GM10847 (cell line): ENCODE results near the gene IGSF1.

ENCODE experiments used
- POLR2A ChIP-seq: IDR thresholded peaks from 2 replicates; pipeline ENCODE4 v1.6.1; 2011; ENCODE audit not compliant: insufficient read length; ENCODE audit errors: extremely low read depth

Gene IGSF1

DNA sequence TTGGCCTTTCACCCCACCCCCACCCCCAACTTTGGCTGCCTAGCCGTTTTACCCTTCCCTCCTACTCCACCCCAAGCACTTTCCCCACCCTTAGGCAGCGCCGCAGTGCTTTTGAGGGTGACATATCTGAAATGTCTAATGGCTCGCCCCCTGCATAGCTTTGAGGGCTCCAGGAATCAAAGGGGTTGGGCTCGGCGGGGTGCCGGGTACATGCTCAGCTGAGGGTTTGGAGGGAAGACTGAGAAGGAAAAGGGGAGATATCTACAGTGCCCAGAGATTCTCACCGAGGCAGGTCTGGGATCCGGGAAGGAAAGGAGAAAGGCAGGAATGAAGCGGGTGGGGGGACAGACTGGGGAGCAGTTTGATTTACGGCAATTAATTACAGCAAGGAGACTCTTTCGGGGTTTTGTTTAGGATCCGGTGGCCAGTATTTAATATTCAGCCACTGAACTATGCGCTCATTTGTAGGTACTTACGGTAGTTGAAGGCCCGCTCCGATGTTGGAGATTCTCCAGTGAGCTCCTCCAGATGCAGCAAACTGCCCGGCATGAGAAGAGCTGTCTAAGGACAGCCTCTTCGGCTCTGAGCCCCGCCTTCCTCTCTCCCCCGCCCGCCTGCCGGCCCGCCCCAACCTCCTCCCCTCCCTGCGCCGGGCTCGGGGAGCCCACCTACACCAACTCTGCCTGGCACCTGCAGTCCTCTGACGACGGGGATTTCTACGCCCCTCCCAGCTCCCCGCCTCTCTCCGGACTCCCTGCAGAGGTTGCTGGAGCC is at the start of gene IGSF1:
TSS of gene IGSF1 (minus strand) at position 569 of the 774 bp plus-strand sequence. CDS start 2,632 bp downstream, outside the sequence.
- no peak for TF ChIP-seq POLR2A

DNA sequence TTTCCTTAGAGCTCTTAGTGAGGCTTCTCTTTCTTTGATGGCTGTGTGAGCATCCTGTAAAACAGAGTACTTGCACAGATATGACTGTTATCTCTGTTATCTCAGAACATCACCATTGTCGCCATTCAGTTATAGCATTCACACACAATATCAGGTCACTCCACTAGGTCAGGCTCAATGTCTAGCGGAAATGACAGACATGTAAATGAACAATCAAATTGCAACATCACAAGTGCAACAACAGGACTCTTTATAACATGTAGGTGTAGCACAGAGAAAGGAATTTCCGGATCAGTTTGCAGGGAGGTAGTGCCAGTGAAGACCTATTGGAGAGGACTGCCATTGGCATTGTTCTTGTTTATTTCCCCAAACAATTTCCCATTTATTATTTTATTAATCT is 43.2 kb upstream of the IGSF1 start:
- TF ChIP-seq POLR2A: no peak

GRCh38 chrX:131331152-131331551 is 42.0 kb upstream of the IGSF1 start:
- no peak for TF ChIP-seq POLR2A

DNA sequence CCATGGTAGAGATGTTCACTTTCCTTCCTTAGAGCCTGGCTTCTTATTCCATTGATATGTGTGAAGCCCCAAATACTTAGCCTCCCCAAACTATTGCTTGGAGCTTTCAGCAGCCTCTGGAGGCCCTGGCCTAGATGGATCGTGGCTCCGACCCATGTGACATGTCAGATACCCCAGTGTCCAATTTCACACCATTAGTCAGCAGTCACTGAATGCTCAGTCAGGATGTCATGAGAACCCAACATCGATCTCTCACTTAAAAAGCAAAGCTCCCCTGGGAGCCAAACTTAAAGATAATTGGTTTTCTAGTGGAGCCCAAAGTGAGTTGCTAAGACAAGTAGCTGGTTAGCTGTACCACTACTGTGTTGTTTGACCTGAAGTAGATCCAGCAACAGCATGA is 41.6 kb upstream of the IGSF1 start:
- no peak for TF ChIP-seq POLR2A

DNA sequence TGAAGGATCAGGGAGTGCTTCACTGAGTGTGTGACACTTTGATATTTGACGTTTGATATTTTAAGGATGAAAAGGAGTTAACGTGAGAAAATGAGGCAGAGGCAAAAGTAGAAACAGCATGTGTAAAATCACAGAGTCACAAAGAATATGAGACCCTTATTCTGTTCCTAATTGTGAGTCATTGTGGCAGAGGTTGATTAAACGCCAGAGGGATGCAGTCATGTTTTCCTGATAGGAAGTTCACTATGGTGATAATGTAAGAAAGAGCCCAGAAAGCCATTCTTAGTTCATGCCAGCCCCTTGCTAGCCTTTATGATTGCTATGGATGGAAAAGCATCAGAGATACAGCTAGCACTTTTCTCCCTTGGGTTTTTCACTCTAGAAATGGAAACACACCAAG is 33.5 kb upstream of the IGSF1 start:
- TF ChIP-seq POLR2A: no peak

GRCh38 chrX:131317326-131317725 is 28.2 kb upstream of the IGSF1 start:
- TF ChIP-seq POLR2A: no peak

- TF ChIP-seq POLR2A: no peak
Observed at GRCh38 chrX:131316260-131316659, 27.2 kb upstream of the IGSF1 start.

DNA sequence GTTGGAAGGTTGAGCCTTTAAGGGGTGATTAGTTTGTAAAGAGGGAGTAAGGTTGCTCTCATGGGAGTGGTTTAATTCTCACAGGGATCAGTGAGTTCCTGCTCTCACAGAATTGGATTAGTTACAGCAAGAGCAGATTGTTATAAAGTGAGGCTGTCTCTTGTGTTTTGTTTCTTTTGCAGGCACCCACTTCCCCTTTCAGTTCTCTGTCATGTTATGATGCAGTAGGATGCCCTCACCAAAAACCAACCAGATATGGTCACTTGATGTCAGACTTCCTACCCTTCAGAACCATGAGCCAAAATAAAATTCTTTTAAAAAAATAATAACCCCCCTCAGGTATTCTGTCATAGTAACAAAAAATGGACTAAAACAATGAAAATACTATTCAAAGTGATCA is 19.9 kb upstream of the IGSF1 start:
- TF ChIP-seq POLR2A: no peak

DNA sequence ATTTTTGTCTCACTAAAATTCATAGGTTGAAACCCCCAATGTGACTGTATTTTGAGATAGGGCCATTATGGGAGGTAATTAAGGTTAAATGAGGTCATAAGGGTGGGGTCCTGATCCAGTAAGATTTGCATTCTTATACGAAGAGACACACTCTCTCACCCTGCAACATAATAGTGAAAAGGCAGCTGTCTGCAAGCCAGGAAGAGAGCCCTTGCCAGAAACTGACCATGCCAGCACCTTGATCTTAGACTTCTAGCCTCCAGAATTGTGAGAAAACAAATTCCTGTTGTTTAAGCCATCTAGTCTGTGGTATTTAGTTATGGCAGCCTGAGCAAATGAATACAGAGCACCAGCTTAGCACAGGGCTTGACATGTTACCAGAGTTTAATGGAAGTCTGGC is 17.5 kb upstream of the IGSF1 start:
- TF ChIP-seq POLR2A: no peak

DNA sequence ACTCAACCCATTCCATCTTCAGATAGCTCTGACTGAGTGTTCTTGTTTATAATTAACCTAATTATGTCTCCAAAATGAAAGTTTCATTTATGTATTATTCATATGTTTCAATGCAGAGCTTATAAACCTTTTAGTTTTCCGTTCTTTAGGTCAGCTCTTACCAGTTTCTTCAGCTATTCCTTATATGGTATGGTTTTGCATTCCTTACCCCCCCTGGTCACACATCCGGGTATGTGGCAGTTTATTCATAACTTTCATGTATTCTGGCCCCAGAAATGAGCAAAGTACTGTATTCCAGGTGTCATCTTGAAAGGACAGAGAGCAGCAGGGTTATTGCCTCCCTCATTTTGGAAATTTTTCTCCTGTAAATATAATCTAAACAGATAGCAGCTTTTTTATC is 16.8 kb upstream of the IGSF1 start:
- TF ChIP-seq POLR2A: no peak

GRCh38 chrX:131302701-131303100 is 13.6 kb upstream of the IGSF1 start:
- no peak for TF ChIP-seq POLR2A

- TF ChIP-seq POLR2A: no peak
Observed at GRCh38 chrX:131301155-131301554, 12.0 kb upstream of the IGSF1 start.

DNA sequence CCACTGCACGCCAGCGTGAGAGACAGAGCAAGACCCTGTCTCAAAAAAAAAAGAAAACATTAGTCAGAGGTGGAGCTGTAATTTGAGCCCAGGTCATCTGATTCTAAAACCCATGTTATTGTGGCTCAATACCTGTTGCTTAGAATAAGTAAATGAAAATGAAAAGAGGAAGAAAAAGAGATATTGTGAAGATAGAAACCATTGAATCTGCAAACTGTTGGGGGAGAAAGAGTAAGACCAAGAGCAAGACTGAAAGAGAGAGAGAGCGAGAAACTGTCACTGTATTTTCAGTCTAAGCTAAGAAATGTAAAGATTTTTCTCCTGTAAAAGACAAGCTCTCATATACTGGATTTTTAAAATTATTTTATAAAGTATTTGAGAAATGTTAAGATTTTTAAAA is 9.7 kb upstream of the IGSF1 start:
- TF ChIP-seq POLR2A: no peak

GRCh38 chrX:131298036-131298435 is 8.9 kb upstream of the IGSF1 start:
- no peak for TF ChIP-seq POLR2A

DNA sequence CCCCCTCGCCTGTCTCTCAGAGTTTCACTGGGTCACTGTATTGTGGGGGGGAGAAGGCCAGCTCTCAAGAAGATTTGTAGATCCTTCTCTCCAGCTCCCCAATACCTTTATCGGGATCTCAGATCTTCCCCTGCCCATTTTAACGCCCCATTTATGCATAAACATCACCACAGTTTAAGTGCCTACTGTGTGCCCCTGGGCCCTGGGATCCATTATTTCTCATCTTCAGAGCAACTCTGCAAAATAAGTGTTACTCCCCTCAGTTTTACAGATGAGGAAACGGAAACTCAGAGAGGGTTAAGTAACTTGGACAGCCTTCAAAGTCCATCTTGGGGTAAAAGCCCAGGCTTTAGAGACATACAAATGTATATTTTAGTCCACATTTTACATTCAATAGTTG is 421 bp upstream of the IGSF1 start:
- no peak for TF ChIP-seq POLR2A

- TF ChIP-seq POLR2A: no peak
Observed at GRCh38 chrX:131288188-131288587, 918 bp downstream of the IGSF1 start.

DNA sequence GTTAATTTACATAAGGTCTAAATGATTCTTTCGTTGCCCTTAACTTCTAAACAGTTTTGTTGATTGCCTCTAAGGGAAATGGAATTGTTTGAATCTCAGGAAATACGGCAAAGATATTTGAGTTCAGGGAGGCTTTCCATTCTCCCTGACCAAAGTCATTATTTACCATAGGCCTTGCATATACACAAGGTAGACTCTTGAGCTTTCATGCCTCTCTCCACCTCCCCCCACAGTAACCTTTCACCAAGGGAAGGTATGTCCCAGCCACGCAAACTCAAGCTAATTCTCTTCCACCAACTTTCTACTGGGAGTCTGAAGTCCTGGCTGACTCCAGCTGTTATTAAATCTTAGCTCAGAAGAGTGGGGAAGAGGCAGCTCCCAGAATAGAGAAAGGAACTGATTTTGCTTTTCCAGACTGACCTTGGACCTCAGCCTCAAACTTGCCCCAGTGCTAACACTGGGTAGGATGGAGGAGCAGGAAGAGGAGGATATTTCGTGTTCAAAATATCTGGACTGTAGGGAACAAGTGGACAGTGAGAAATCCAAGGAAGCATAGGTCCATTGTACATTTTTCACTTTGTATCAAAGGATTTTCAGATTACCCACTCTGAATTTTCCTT is 1.4 kb downstream of the IGSF1 start:
- no peak for TF ChIP-seq POLR2A
